ENCODE measurements around the gene PRPSAP2.

GRCh38 chr17:18848501-18848900 lies 9.4 kb upstream of the PRPSAP2 start:
- no peak for TF ChIP-seq CTCF (IDR thresholded peaks at IDR 0.05; ENCODE audit: low read depth, low read length, poor library complexity, severe bottlenecking)
- no peak for TF ChIP-seq EZH2phosphoT487 (IDR thresholded peaks at IDR 0.05; ENCODE audit: borderline replicate concordance, low read length)

Data from DOHH2 (cell line).